HG03354 (cell line): Measurements from ENCODE around the gene TMEM131.

Experiments
- ATAC-seq: cut with Tn5 transposase; IDR thresholded peaks from one replicate; pipeline ENCODE4 v1.9.1; 2021; ENCODE audit warnings: mild to moderate bottlenecking; ENCODE audit not compliant: unreplicated experiment, poor library complexity, severe bottlenecking

Gene TMEM131

GRCh38 chr2:97733341-97734035 is 262.3 kb downstream of the TMEM131 start:
- no peak for ATAC-seq

- no peak for ATAC-seq
Measured at GRCh38 chr2:97732436-97733340, 263.1 kb downstream of the TMEM131 start.

GRCh38 chr2:97731274-97732020 is 264.3 kb downstream of the TMEM131 start:
- ATAC-seq, result no peak

GRCh38 chr2:97730245-97730644 is 265.5 kb downstream of the TMEM131 start:
- ATAC-seq, result no peak

- ATAC-seq, result no peak
Measured at GRCh38 chr2:97728091-97728731, 267.5 kb downstream of the TMEM131 start.

GRCh38 chr2:97727296-97727695 is 268.5 kb downstream of the TMEM131 start:
- no peak for ATAC-seq

GRCh38 chr2:97726261-97727064 is 269.3 kb downstream of the TMEM131 start:
- no peak for ATAC-seq

GRCh38 chr2:97724946-97725688 is 270.6 kb downstream of the TMEM131 start:
- ATAC-seq, result no peak

GRCh38 chr2:97724501-97724900 is 271.2 kb downstream of the TMEM131 start:
- no peak for ATAC-seq

GRCh38 chr2:97724073-97724410 is 271.7 kb downstream of the TMEM131 start:
- ATAC-seq, result no peak

- no peak for ATAC-seq
Measured at GRCh38 chr2:97723156-97724072, 272.3 kb downstream of the TMEM131 start.

GRCh38 chr2:97722227-97722626 is 273.5 kb downstream of the TMEM131 start:
- ATAC-seq, result no peak

GRCh38 chr2:97720746-97721145 is 275.0 kb downstream of the TMEM131 start:
- no peak for ATAC-seq

- ATAC-seq, result no peak
Measured at GRCh38 chr2:97719362-97720155, 276.2 kb downstream of the TMEM131 start.

- peak; percentile 18 for ATAC-seq
Measured at GRCh38 chr2:97718942-97719341, 276.8 kb downstream of the TMEM131 start.

GRCh38 chr2:97718051-97718882 is 277.5 kb downstream of the TMEM131 start:
- ATAC-seq, result peak; percentile 69
